HepG2 (cell line): ENCODE measurements around the gene PTCRA. TPM values are rescaled to one million over a fixed set of nuclear protein-coding genes. Genes with fewer than 3 reads are reported as not detected.

ENCODE experiments used
- AKNA ChIP-seq: sonication (generic); formaldehyde crosslinking; IDR thresholded peaks from 2 replicates; pipeline ENCODE4 v1.4.0; 2020; ENCODE audit warnings: missing genetic modification reagents, borderline replicate concordance
- GABPB1 ChIP-seq: IDR thresholded peaks from 2 replicates; pipeline ENCODE4 v1.6.1; 2016; ENCODE audit warnings: mild to moderate bottlenecking, missing genetic modification reagents, moderate library complexity, missing compliant biosample characterization
- GATAD2A ChIP-seq: IDR thresholded peaks from 2 replicates; pipeline ENCODE4 v1.6.1; 2016
- HMG20A ChIP-seq: IDR thresholded peaks from 2 replicates; pipeline ENCODE4 v1.6.1; 2016; ENCODE audit warnings: borderline replicate concordance
- KDM6A ChIP-seq: IDR thresholded peaks from 2 replicates; pipeline ENCODE4 v1.6.1; 2016; ENCODE audit warnings: low read depth
- MBD4 ChIP-seq: IDR thresholded peaks from 2 replicates; pipeline ENCODE4 v1.6.1; 2012; ENCODE audit warnings: low read length, inconsistent platforms, borderline replicate concordance
- MYNN ChIP-seq: sonication (generic); formaldehyde crosslinking; IDR thresholded peaks from 2 replicates; pipeline ENCODE4 v1.4.0; 2020; ENCODE audit warnings: mild to moderate bottlenecking, low read depth, missing genetic modification reagents
- NFAT5 ChIP-seq: sonication (generic); formaldehyde crosslinking; IDR thresholded peaks from 2 replicates; pipeline ENCODE4 v1.4.0; 2020; ENCODE audit warnings: missing genetic modification reagents
- RFX1 ChIP-seq: fragments of 450-650 bp; IDR thresholded peaks from 2 replicates; pipeline ENCODE4 v1.6.1; 2017
- RORA ChIP-seq: sonication (generic); formaldehyde crosslinking; IDR thresholded peaks from 2 replicates; pipeline ENCODE4 v1.5.0; 2020; ENCODE audit warnings: mild to moderate bottlenecking, missing genetic modification reagents, moderate library complexity
- ZBTB7B ChIP-seq: sonication (generic); formaldehyde crosslinking; IDR thresholded peaks from 2 replicates; pipeline ENCODE4 v1.4.0; 2020; ENCODE audit warnings: missing genetic modification reagents
- ZNF263 ChIP-seq: sonication (generic); formaldehyde crosslinking; IDR thresholded peaks from 2 replicates; pipeline ENCODE4 v1.4.0; 2020; ENCODE audit warnings: missing genetic modification reagents
- ZNF335 ChIP-seq: sonication (generic); formaldehyde crosslinking; IDR thresholded peaks from 2 replicates; pipeline ENCODE4 v1.4.0; 2020; ENCODE audit warnings: missing genetic modification reagents
- ZNF749 ChIP-seq: sonication (generic); formaldehyde crosslinking; IDR thresholded peaks from 2 replicates; pipeline ENCODE4 v1.8.0; 2022; ENCODE audit warnings: mild to moderate bottlenecking, missing genetic modification reagents, moderate library complexity, borderline replicate concordance
- ZNF766 ChIP-seq: sonication (generic); formaldehyde crosslinking; IDR thresholded peaks from 2 replicates; pipeline ENCODE4 v1.5.0; 2020; ENCODE audit warnings: missing genetic modification reagents, borderline replicate concordance
- ZSCAN5A ChIP-seq: sonication (generic); formaldehyde crosslinking; IDR thresholded peaks from 2 replicates; pipeline ENCODE4 v1.8.0; 2022; ENCODE audit warnings: mild to moderate bottlenecking, missing genetic modification reagents, borderline replicate concordance
- ZZZ3 ChIP-seq: sonication (generic); formaldehyde crosslinking; IDR thresholded peaks from 2 replicates; pipeline ENCODE4 v1.4.0; 2020; ENCODE audit warnings: missing genetic modification reagents, mild to moderate bottlenecking, borderline replicate concordance
- polyA plus RNA-seq, 8 experiments: library from polyadenylated mRNA; depleted of rRNA in 3 of 8; stranded (reverse) in 7 of 8; unstranded in 1 of 8; fragments of >200 nt; fragmentation: Illumina TruSeq in 4 of 8; extraction: Trizol in 4 of 8; gene quantifications; 2 replicates each; pipeline versions ENCODE4 v1.2.1 to v1.2.3, GENCODE V29; 2011 to 2016; ENCODE audit warnings: low read depth in 4 of 8, missing spikeins in 1 of 8, mixed read lengths in 1 of 8; ENCODE audit not compliant: insufficient read depth in 1 of 8
- total RNA-seq, 5 experiments: library from RNA; depleted of rRNA; stranded (reverse); fragments of >200 nt; fragmentation: Illumina TruSeq; extraction: Trizol; gene quantifications; 2 replicates each; pipeline ENCODE4 v1.2.3, GENCODE V29; 2016; ENCODE audit warnings: low read depth in 1 of 5

PTCRA gene
- total and polyA plus RNA-seq, 2 of the 13 experiments (the other 11 are each of a cell fraction or from before 2014, with no cell fraction given): not detected

GRCh38 chr6:42879372-42880239 lies 36.2 kb upstream of the PTCRA start, which contains the start of gene RPL7L1 (continued):
- peak; percentile 62 for TF ChIP-seq NFAT5 (CRISPR knock-in tag)
- peak; percentile 93; the same call in 1 of the 2 replicates for TF ChIP-seq ZZZ3
- peak; percentile 79 for TF ChIP-seq AKNA (CRISPR knock-in tag)
- no peak for TF ChIP-seq HMG20A (CRISPR knock-in tag)
- peak; percentile 91; the same call in 1 of the 2 replicates for TF ChIP-seq ZNF766
- no peak; the same call in 1 of the 2 replicates for TF ChIP-seq MYNN
- TF ChIP-seq RORA: no peak
- peak; percentile 51 for TF ChIP-seq GATAD2A (CRISPR knock-in tag)
- peak; percentile 93 for TF ChIP-seq ZNF335 (CRISPR knock-in tag)
- TF ChIP-seq RFX1: no peak
- TF ChIP-seq MBD4: no peak
- no peak for TF ChIP-seq ZNF749 (CRISPR knock-in tag)
- TF ChIP-seq ZSCAN5A: peak; percentile 82; the same call in 1 of the 2 replicates
- TF ChIP-seq ZNF263: no peak; the same call in 1 of the 2 replicates
- TF ChIP-seq KDM6A (CRISPR knock-in tag): no peak
- TF ChIP-seq GABPB1: peak; percentile 98
- TF ChIP-seq ZBTB7B: peak; percentile 70; the same call in 1 of the 2 replicates
